ENCODE results near the gene LMX1B.

The LMX1B gene

DNA sequence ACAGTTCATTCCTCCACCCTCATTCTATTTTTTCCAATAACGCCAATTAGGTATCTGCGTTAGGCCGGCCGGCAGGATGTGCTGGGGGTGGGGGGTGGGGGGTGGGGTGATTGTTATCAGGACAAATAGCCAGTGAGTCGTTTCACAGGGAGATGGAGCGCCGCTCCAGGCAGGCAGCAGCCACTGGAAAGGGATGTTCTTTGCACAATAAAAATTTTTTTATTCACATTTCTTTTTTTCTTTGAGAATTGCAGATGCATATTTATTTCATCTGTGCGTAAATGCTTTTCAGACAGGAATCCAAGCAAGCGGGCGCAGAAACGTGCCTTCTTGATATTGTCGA, 4.1 kb downstream of the LMX1B start:
- DNase-seq (ENCODE audit: low read depth, low spot score), result no peak

DNA sequence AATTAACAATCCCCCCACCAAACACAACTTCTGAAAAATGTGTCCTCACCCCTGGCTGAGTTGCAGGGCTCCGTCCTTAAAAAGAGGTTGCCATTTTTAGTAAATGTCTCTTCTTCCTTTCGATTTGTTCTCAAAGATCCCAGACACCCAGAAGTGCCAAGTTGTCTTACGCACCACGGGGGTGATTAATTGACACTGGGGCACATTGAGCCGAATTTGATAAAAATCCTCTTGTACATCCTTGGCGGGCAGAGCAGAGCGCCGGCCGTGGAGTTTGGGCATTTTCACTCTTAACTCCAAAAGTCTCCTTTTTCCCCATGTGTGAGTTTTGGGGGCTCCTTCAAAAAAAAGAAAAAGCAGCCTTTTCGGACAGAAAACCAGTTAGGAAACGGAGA, 4.5 kb downstream of the LMX1B start:
- no peak for DNase-seq (ENCODE audit: low read depth, low spot score)

DNA sequence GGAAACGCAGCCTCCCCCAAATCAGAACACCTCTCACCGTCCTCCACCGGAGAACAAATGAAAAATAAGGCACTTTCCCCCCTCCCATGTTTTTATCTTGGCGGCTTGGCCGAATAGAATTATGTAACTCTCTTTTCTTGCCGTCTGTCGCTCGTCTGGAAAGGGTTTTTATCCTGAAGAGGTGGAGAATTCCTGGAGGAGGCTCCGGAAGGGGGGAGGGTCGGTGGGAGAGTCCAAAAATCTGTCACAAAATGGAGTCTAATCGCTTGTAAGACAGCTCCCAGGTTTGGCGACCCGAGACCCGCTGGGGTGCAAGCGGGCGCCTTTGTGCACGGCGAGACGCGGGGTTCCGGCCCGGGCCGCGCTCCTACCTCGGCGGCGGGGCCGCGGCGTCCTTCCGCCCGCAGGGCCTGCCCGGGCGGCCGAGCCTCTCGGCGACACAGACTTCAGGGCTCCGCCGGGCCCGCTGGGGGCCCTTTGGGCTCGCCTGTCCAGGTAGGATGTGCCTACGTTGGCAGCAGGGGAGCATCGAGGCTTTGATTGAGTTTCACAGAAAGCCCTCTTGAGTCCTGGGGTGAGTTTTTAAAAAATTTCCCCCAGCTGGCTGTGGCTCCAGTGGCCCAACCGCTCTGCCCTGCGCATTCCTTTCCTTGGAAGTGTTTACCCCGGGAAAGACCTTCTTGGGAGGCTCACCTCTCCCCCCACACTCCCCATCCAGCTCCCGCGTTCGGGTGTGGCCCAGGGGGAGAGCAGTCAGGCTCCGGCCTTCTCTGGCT, 5.0 kb downstream of the LMX1B start:
- DNase-seq (ENCODE audit: low read depth, low spot score), result no peak

DNA sequence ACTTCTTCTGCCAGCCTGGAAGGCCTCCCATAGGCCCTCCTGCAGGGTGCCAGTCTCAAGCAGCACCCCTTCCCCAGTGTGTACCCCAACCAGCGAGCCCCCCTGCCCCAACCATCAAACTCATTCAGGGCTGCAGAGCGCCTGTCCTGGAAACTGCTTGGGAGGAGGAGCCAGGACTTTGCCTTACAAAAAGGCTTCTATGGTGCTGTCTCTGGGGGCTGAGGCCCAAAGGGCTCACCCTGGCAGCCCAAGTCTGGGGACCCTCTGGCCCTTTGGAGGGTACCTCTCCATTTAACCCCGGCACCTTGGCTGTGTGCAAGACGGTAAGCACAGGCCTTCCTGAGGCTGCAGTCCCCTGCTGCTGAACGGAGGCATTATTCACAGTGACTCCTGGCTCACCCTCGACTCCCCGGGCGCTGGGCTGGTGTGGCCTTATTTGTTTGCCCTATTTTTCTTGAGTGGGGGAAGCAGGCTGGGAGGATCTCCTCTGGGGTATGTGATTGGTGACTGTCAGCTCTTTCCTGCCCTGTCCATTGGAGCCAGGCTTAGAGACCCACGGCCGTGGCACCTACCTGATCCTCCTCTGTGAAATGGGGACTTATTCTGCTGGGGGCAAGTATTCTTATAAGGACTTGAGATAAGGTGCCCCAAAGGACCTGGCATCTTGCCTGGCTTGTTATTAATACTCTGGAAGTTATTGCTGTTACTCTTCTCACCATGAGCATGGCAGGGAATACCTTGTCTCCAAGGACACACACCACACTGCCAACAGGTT, 5.8 kb downstream of the LMX1B start:
- DNase-seq (ENCODE audit: low read depth, low spot score), result no peak

DNA sequence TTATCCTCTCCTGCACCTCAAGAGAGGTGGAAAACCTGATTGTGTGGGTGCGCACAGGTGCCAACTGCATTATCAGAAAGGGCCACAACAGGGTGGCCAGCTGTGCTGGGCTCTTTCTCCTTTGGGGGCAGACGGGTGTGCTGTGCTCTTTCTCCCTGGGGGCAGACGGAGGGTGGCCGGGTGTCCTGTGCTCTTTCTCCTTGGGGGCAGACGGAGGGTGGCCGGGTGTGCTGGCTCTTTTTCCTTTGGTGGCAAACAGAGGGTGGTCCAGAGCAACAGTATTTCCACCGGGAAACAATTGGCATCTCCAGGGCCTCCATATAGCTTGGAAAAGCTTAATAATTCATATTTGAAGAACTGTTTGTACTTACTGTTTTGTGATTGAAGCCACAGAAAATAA, 6.8 kb downstream of the LMX1B start:
- no peak for DNase-seq (ENCODE audit: low read depth, low spot score)

DNA sequence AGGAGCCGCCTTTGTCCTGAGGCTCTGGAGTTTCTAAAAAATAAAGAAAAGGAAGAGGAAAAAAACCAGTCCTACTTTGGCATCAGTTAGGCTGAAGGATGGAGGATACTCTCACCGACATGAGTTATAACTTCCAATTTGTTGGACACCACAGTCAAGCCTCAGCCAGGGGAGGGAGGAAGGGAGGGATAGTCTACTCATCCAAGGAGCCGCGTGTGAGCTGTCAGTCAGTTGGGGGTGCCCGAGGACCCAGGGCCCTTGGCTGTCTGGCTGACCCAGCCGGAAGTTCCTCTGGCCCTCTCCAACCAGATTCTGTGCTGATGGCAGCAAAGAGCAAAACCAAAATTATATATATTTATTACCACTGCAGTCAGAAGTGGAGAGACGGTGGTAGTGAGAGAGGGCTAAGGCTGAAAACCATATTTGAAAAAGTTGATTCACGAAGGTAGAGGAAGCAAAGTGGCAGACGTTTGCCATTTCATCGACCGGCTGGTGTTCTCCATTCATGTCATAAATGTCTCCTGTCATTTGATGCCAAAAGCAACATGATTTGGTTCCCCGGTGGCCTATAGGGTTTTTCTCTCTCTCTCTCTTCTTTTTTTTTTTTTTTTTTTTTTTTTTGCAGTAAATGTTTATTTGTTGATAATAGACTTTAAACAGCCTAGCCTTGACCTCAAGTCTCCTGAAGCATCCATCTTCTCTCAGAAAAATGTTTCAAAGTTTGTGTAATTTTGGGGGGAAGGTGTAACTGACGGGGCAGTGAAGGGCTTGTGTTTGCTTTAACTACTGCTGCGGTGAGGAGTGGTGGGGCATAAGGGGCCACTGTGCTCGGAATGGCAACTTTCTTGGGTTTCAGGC, 7.6 kb downstream of the LMX1B start:
- DNase-seq (ENCODE audit: low read depth, low spot score), result no peak

DNA sequence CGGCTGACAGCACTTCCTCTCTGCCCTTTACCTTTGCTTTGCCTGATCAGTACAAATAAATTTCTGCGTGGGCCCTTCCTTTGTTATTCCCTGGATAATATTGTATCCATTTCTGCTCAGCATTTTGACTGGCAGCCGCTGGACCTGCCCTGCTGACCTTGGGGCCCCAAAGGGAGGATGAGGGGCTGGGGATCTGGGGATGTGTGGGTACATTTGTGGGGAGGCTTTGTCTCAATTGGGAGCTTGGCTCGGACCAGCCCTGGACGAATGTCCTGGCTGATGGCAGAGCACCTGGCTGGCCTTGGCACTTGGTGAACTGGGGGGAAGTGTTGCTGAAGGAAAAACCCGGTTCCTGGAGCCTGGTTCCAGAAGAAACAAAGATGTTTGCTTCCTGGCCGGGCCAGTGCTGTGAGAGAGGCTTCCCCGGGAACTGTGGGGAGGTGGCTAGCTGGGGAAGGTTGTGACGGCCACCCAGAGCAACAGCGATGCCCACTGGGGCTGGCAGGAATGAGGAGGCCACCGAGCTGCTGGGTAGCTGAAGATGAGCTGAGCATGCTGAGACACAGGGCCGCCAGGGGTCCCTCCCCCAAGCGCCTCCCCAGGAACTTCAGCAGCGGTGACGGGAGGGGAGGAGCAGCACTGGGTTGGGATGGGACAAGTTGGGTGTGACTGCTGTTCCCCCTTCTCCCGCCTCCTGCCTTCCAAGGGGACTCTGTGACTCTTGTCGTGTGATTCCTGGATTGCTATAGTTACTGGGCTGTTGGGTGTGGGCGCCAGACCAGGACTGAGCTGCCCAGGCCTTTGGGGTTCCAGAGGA, 8.4 kb downstream of the LMX1B start:
- DNase-seq (ENCODE audit: low read depth, low spot score), result no peak

DNA sequence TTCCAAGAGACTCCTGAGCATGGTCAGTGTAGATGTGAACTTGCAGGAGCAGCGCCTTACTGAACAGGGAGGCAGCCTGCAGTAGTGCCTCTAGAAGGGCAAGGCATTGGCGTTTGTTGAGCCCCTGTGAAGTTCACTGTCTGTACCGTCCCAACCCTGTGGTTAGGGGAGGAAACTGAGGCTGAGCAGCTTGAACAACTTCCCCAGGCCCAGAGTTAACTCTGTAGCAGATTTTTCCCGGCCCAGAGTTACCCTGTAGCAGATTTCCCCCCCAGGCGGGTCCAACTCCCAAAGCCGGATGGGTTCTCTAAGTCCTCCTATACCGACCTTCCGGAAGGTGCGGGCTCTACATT, 9.6 kb downstream of the LMX1B start:
- DNase-seq (ENCODE audit: low read depth, low spot score), result no peak

DNA sequence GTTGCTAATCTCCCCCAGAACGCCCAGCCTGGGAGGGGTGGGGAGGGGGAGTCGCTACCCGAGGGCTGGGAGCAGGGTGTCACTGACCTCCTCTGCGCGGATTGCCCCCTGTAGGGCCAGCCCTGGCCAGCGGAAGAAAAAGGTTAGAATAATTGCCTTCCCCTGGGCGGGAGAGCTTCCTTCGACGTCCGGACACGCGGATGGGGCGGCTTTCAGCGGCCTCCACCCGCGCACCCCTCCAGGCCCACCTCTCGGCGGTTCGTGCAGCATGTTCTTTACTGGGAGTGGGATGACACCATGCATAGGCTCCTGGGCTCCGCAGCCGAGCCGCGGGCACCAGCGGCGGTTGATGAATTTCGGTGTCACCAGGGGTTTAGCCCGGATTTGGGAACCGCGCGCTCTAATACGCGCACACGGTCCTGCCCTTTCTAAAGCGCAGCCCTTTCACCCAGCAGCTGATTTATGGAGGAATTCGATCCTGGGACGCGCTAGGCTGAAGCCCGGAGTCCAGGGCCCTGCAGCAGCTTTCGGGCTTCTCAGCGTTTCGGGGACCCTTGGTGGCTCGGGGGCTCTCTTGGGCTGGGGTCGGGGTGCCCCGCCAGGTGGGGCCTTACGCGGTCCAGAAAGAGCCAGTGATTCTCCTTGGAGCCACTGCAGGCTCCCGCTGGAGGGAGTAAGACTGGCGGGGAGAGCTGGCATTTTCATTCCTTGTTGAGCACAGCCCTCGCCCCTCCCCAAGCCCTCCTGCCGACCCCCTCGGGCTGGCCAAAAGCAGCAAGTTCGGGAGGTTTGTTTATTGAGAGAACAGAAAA, 10.1 kb downstream of the LMX1B start:
- no peak for DNase-seq (ENCODE audit: low read depth, low spot score)

DNA sequence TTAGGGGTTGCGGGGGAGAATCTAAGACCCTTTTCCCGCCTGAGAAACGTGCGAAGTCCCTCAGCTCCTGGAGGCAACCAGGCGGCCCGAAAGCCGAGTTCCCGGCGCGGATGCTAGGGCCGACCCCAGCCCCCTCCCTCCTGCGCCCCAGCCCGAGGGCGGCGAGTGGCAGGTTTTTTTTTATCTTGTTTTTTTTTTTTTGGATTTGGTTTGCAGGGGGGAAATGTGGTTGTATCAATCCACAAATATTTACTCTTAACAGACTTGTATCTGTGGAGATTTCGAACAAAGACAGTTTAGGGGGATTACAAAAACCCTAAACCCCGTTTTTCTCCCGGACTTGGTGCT, 10.7 kb downstream of the LMX1B start:
- no peak for DNase-seq (ENCODE audit: low read depth, low spot score)

DNA sequence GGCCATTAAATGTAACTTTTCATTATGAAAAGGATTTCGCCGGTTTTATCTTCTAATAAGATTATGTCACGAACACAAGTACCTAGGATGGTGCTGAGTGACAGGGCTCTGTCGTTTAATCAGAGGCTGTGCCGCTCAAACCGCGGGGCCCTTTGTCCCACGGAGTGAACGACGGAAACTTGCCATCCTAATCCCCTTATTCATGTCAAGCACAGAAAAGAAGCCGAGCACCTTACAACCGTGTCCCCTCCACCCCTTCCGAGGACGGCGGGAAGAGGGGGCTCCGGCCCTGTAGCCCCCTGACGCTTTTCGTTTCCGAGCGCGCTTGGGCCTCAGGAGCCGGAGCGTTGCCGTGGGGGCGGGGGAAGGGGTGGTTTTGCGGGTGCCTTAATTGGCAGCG, 11.2 kb downstream of the LMX1B start:
- DNase-seq (ENCODE audit: low read depth, low spot score), result no peak

DNA sequence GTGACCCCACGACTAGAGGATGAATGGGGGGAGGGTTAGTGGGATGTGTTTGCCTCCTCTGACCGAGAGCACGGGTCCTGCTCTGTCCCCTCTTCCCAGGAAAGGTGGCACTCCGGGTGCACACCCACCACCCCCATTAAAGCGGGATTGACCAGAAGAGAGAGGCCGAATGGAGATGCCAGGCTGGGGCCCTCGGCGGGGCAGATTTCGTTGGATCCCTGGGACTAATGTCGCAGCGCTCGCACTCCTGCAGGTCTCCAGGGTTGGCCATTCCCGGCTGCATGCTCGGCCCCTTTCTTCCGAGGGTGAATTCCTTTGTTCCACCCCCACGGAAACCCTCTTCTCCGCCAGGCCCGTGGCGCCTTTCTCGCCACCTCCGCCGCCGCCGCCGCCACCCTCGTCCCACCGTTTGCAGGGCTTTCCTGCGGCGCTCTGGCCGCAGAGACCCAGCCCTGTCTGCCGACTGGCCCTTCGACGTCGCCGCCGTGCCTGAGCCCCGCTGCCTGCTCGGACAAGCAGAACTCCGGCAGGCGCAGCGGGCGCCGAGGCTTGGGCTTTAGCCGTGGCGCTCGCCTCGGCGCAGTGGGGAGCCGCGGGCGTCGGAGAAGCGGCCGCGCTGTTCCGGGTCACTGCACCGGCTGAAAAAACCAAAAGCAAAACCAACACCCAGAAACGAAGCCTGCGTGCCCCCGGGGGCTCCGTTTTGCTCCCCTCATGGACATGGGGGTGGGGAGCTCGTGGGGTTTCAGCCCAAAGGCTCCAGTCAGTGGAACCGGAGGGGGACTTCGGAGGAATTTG, 11.8 kb downstream of the LMX1B start:
- DNase-seq (ENCODE audit: low read depth, low spot score), result no peak

DNA sequence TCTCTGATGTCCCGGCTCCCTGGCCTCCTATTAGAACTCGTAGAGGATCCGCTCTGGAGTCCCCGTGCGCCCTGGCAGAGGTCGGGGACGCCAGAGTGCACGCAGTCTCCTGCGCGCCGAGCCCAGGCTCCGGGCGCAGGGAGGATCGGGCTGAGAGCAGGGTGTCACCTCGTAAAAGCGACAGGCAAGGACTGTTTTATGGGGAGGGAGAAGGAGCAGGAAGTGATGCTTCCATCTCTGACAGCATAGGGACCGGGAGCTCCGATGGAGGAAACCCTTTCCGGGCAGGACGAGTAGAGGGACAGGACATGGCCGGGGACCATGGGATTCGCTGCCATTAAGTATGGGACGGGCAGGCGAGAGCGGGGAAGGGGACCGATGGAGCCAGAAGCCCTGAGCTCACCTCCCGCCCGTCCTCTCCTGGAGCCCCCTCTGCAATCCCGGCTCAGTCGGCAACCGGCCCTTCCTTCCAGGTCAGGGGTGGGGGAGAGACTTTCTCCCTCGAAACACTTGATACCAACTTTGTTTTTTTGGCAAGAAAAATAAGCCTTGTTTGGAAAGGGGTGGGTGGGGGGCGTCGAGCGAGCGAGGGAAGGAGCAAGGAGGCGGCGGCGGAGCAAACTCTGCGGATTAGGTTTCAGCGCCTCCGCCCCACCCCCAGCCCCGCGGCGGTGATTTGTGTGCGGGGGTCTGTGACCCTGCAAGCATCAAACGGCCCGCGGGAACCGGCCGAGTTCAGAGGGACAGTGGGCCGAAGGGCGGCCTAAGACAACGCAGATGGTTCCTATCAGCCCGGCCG, 12.6 kb downstream of the LMX1B start:
- DNase-seq (ENCODE audit: low read depth, low spot score), result no peak

DNA sequence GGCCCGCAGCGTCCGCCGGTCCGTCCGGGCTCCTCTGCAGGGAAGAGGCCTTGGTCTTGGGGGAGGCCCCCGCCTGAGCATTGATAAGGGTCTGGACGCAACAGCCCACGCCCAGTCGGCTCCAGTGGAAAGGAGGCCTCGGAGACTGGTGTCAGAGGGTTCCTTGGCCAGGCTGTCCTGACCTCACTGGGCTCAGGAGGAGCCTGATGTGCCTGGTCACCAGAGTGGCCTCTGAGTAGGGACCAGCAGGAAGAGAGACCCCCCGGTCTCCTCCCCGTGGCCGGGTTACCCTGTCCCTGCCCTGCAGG, 13.2 kb downstream of the LMX1B start:
- DNase-seq (ENCODE audit: low read depth, low spot score), result no peak

DNA sequence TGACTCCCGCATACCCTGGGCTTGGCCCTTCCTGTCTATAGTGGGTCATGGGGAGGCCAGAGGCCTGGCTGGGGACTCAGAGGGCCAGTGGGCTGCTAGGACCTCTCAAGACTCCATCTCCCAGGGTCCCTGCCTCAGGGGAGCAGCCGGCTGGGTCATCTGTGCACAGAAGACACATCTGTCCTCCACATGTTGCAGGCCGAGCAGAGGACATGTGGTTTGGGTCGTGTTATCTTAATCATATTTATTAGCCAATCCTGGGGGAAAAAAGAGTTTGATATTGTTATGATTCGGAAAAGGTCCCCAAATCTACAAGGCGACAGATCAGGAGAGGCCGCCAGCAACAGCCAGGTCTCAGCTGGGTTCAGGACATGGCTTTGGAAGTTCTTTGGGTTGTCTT, 14.4 kb downstream of the LMX1B start:
- DNase-seq (ENCODE audit: low read depth, low spot score), result no peak

DNA sequence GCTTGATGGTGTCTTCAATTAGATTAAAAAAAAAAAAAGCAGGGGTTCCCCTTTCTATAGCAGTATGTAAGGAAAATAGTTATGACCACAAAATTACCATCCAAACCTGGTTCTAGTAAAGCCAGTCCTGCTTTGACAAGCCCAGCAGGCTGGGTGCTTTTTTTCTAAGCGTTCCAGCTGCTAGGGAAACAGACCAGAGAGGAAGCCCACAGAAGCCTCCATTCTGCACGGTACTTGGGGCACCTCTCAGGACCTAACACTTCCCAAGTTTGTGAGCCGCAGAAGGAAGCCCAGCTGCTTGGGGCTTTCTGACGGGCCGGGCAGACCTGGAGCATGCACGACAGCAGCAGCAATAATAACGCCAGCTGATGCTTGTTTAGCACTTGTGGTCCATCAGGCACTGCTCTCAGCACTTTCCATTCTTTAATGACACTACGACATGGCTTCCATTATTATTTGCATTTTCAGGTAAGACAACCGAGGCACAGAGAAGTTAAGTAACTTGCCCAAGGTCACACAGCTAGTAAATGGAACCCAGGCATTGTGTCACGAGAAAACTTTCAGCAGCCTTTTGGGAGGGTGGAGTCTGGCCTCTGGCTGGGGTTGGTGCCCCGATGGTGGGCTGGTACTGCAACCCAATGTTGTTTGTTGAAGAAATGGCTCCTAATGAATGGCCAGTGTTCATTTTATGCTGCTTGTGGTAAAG, 15.4 kb downstream of the LMX1B start:
- DNase-seq (ENCODE audit: low read depth, low spot score), result no peak

DNA sequence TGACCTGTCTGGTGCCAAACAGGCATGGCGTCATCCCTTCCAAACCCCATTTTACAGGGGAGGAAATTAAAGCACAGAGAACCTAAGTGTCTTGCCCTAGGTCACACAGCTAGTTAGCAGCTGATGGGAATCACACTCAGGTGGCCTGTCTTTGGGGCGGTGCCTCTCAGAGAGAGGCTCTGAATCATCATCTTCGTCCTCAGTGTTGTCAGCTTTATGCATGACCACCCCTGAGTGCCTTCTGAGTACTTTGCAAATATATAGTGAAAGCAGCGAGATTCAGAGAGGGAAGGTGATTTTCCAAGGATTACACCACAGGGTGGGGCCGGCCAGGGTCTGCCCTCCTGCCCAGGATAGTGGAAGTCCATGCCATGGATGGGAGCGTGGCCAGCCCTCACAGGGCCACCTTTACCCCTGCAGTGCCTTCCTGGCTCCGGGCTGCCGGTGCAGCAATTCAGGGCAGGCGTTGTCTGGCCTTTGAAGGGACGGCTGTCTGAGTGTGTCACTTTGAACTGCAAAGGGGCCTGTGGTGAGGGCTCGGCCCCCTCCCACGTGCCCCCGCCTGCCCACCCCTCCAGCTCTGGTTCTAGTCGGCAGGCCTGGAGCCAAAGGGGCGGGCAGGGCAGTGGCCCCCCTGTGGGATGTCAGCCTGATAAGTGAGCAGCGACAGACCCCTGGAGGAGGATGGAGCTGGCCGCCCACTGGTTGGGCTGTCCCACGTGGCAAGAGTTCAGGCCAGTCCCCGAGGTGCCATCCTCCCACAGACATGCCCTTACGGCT, 16.9 kb downstream of the LMX1B start:
- DNase-seq (ENCODE audit: low read depth, low spot score), result no peak

DNA sequence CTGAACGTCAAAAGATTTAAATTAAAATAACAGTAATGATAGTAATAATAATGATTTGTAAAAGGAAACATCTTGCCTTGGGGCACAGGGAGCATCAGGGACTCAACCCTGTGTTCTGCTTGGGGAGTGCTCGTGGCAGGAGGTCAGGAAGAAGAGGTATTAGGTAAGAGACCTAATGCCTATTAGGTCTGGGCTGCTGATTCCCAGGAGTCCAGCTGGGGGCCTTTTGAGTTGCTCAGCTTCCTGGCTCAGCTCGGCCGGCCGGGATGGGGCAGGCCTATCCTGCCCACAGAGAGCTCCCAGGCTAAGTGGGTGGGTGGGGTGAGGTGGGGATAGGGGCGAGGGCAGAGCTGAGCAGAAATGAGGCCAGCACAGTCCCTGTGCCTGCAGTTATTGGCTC, 17.5 kb downstream of the LMX1B start:
- DNase-seq (ENCODE audit: low read depth, low spot score), result no peak
